Activated T-helper 1 cell treated with anti-CD3 and anti-CD28 coated beads, Interleukin-12 subunit alpha, Interleukin-12 subunit beta, Interleukin-2, Interleukin-4 antibody, amounts not matched to agents 30 ng/mL and 10 ng/mL and 1 ng/mL, durations not matched to agents 14 hours and 24 hours and 36 hours (primary cell): ENCODE data around the gene DOCK6. TPM values are rescaled to one million over a fixed set of nuclear protein-coding genes. Genes with fewer than 3 reads are reported as not detected.

Source experiments
- DNase-seq: peaks from one replicate; pipeline ENCODE4 v3.0.0; 2021; ENCODE audit warnings: low spot score
- H3K27ac Mint-ChIP-seq: one replicate; pipeline ENCODE4 v1.8.0; 2021; ENCODE audit warnings: mild to moderate bottlenecking, mixed read lengths
- H3K27me3 Mint-ChIP-seq: one replicate; pipeline ENCODE4 v1.8.0; 2022; ENCODE audit warnings: mild to moderate bottlenecking, moderate library complexity, mixed read lengths; ENCODE audit not compliant: insufficient read depth
- H3K36me3 Mint-ChIP-seq: one replicate; pipeline ENCODE4 v1.8.0; 2021; ENCODE audit warnings: low read depth, mixed read lengths
- H3K4me1 Mint-ChIP-seq: one replicate; pipeline ENCODE4 v1.8.0; 2021; ENCODE audit warnings: low read depth, mixed read lengths
- H3K4me3 Mint-ChIP-seq: one replicate; pipeline ENCODE4 v1.8.0; 2021; ENCODE audit warnings: mild to moderate bottlenecking, moderate library complexity, mixed read lengths
- H3K9me3 Mint-ChIP-seq: one replicate; pipeline ENCODE4 v1.8.0; 2021; ENCODE audit warnings: mixed read lengths
- intact Hi-C: fragments of 100-400 bp; cut with micrococcal nuclease; formaldehyde crosslinking; loops from one replicate; pipeline ENCODE4 v1.15.1; 2024
- total RNA-seq: library from RNA; stranded (reverse); gene quantifications from 2 replicates; pipeline ENCODE4 v1.2.3, GENCODE V29; 2022

Gene DOCK6
- total RNA-seq, 1 donor from 2014 or later = 1.2 TPM

DNA sequence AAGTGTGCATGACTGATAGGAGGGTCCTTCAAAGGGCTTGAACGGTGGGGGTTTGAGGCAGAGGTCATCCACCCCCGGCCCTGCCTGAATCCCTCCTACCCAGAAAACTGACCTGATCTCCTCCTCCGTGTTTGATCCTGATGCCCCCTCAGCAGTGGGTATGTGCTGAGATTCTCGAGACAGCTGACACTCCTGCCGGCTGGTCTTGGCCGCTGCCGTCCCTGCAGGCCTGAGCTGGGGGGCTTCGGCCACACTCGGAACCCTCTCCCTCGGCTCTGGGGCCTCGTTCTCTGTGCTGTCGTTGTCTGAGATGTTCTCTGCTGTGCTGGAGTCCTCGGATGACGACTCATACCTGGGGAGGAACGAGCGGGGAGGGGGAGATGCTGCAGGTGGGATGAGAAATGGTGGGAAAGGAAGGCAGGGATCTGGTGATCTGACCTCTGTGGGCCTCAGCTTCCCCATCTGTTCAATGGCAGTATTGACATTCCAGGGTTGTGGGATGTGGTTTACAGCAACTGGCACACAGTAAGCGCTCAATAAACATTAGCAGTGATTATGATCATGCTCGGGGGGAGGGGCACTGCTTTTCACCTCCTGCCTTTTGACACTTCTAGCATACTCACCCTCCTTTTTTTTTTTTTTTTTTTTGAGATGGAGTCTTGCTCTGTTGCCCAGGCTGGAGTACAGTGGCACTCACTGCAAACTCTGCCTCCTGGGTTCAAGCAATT, 85.7 kb downstream of the DOCK6 start:
- Mint-ChIP-seq H3K4me3 (no peak overlapping the region), H3K36me3 (no peaks in the 10 kb centered on the region), H3K9me3 (no peaks in the 10 kb centered on the region), H3K27ac (no peak overlapping the region), H3K27me3 (no peaks in the 10 kb centered on the region), H3K4me1 (no peaks in the 10 kb centered on the region)
- DNase-seq = no peak
- intact Hi-C loops = no loop called here

DNA sequence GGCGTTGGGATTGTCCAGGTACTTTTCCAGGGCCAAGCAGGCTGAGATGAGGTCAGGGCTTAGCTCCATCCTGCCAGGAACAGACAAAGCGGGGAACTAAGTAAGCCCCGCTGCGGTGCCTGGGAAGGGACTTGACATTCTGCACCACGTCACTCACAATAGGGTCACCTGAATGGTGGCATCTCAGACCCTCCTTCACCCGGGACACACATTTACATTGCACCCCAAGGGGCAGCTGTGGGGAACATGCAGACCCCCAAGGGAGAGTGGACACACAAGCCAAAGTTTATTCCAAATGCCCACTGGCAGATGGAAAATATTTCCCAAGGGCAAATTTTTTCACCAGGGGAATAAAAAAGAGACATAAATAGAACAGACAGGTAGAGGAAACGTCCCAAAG, 86.4 kb downstream of the DOCK6 start:
- H3K36me3 Mint-ChIP-seq = no peaks in the 10 kb centered on the region
- intact Hi-C loops = no loop called here
- H3K4me3 Mint-ChIP-seq = no peak overlapping the region
- no peaks in the 10 kb centered on the region for H3K9me3 Mint-ChIP-seq
- no peaks in the 10 kb centered on the region for H3K27me3 Mint-ChIP-seq
- H3K27ac Mint-ChIP-seq = no peak overlapping the region
- DNase-seq = no peak
- no peaks in the 10 kb centered on the region for H3K4me1 Mint-ChIP-seq

DNA sequence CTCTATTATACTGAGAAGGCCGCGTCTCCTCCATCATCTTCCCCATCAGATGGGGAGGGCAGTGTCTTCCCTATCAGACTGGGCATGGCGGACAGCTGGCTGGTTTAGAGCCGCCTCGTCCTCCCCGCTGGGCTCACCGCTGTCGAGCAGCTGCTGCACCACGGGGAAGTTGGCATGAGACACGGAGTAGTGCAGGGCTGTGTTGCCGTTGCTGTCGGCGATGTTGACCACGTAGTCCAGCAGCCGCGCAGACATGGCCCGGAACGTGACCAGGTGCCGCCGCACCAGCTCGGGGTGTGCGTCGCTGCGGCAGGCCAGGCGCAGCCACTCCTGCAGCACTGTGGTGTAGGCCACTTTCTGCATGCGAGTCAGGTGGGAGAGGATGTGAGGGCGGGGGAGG, 88.0 kb downstream of the DOCK6 start:
- no peak for DNase-seq
- H3K36me3 Mint-ChIP-seq = no peaks in the 10 kb centered on the region
- H3K4me3 Mint-ChIP-seq = no peak overlapping the region
- no peaks in the 10 kb centered on the region for H3K4me1 Mint-ChIP-seq
- intact Hi-C loops = no loop called here
- H3K27me3 Mint-ChIP-seq = no peaks in the 10 kb centered on the region
- no peak overlapping the region for H3K27ac Mint-ChIP-seq
- H3K9me3 Mint-ChIP-seq = no peaks in the 10 kb centered on the region

DNA sequence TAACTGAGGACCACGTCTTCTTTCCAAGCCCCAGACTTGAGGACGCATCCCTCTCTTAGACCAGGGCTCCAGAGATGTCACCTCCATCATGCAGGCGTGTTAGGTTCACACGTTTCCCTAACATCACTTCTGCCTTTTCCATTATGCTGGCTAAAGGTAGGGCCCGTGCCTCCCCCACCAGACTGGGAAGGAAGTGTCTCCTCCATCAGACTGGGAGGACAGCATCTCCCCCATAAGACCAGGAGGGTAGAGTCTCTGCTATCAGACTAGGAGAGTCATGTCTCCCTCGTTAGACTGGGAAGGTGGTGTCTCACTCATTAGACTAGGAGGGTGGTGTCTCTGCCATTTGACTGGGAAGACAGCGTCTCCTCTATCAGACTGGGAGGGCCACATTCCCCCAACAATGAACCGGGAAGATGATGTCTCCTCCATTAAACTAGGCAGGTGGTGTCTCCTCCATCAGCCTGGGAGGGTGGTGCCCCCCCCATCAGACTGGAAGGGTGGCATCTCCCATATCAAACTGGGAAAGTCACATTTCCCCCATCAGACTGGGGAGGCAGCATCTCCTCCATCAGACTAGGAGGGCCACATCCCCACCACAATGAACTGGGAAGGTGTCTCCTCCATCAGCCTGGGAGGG, 88.7 kb downstream of the DOCK6 start:
- Mint-ChIP-seq H3K36me3 (no peaks in the 10 kb centered on the region), H3K9me3 (no peaks in the 10 kb centered on the region), H3K27me3 (no peaks in the 10 kb centered on the region), H3K4me1 (no peaks in the 10 kb centered on the region), H3K4me3 (no peak overlapping the region), H3K27ac (no peak overlapping the region)
- no peak for DNase-seq
- intact Hi-C loops = no loop called here

DNA sequence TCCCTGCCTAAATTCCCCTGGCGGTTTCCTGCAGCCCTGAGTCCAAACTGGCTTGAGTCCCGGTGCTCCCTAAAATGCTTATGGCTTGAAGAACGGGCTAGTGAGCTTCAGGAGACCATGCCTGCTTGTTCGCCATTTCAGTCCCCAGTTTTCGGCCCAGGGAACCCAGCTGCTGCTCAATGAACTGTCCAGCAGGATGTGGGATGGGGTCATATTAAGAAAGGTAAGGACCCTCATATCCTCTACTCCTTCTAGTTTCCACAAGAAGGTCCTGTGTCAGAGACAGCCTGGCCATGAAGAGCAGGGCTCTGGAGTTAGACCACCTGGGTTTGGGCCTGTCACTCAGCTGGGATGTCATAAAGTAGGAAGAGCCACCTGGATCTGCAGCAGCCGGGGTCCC, 89.7 kb downstream of the DOCK6 start:
- no peaks in the 10 kb centered on the region for H3K27me3 Mint-ChIP-seq
- DNase-seq = no peak
- no peak overlapping the region for H3K27ac Mint-ChIP-seq
- H3K9me3 Mint-ChIP-seq = no peaks in the 10 kb centered on the region
- no peak overlapping the region for H3K4me3 Mint-ChIP-seq
- intact Hi-C loops = no loop called here
- no peaks in the 10 kb centered on the region for H3K36me3 Mint-ChIP-seq
- no peaks in the 10 kb centered on the region for H3K4me1 Mint-ChIP-seq

DNA sequence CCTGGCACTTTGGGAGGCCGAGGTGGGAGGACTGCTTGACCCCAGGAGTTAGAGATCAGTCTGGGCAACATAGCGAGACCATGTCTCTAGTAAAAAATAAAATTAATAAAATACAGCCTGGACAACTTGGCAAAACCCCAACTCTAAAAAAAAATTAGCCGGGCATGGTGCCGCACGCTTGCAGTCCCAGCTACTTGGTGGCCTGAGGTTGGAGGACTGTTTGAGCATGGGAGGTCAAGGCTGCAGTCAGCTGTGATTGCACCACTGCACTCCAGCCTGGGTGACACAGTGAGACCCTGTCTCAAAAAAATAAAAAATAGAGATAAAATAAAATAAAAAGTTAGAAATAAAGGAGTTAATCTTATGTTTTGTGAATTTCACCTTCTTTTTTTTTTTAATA, 91.2 kb downstream of the DOCK6 start:
- H3K27me3 Mint-ChIP-seq = no peaks in the 10 kb centered on the region
- no peaks in the 10 kb centered on the region for H3K36me3 Mint-ChIP-seq
- no peak overlapping the region for H3K4me3 Mint-ChIP-seq
- H3K4me1 Mint-ChIP-seq = no peaks in the 10 kb centered on the region
- DNase-seq = no peak
- H3K9me3 Mint-ChIP-seq = no peaks in the 10 kb centered on the region
- intact Hi-C loops = no loop called here
- H3K27ac Mint-ChIP-seq = no peak overlapping the region

DNA sequence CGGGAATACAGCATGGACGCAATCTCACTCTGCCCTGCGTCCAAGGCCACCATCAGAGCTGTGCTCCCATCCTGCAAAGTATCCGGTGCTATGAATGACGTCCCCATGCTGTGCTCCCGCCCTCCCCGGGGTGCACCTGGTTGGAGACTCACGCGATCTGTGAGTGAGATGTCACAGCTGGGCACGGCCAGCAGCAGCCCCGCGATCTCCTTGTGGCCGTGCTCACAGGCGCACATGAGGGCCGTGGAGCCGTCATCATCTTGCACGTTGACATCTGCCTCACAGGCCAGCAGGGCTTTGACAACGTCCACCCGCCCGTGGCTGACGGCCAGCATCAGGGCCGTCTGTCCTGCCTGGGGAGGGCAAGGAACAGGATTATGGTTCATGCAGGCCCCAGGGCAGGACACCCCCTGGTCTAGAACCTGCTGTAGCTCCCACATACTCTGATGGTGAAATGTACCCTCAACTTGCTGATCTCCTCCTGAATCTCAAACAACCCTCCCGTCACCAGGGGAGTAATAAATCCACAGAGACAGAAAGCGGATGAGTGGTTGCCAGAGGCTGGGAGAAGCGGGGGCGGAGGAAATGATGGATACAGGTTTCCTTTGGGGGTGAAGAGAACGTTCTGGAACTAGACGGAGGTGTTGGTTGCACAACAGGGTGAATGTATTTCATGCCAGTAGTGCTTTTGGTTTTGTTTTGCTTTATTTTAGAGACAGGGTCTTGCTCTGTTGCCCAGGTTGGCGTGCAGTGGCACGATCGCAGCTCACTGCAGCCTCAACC, 92.2 kb downstream of the DOCK6 start:
- H3K36me3 Mint-ChIP-seq = no peaks in the 10 kb centered on the region
- H3K4me1 Mint-ChIP-seq = no peaks in the 10 kb centered on the region
- H3K4me3 Mint-ChIP-seq = no peak overlapping the region
- intact Hi-C loops = no loop called here
- H3K9me3 Mint-ChIP-seq = no peaks in the 10 kb centered on the region
- H3K27ac Mint-ChIP-seq = no peak overlapping the region
- no peaks in the 10 kb centered on the region for H3K27me3 Mint-ChIP-seq
- DNase-seq = no peak

DNA sequence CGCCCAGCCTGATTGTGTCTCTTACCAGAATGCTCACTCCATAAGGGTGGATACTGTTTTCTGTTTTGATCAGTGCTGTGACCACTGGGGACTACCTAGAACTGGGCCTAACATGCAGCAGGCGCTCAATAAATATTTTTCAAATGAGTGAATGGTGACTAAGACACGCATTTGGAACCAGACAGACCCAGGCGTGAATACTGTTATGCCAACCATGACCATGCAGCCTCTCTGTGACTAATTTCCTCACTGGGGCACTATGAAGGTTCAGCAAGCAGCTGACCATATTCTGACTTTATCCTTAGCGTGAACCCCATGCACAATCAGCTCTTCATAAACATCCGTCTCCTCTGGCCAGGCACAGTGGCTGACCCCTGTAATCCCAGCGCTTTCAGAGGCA, 93.8 kb downstream of the DOCK6 start:
- no peaks in the 10 kb centered on the region for H3K4me1 Mint-ChIP-seq
- no peaks in the 10 kb centered on the region for H3K27me3 Mint-ChIP-seq
- DNase-seq = no peak
- no peaks in the 10 kb centered on the region for H3K9me3 Mint-ChIP-seq
- no peak overlapping the region for H3K4me3 Mint-ChIP-seq
- intact Hi-C loops = no loop called here
- no peaks in the 10 kb centered on the region for H3K36me3 Mint-ChIP-seq
- H3K27ac Mint-ChIP-seq = no peak overlapping the region

DNA sequence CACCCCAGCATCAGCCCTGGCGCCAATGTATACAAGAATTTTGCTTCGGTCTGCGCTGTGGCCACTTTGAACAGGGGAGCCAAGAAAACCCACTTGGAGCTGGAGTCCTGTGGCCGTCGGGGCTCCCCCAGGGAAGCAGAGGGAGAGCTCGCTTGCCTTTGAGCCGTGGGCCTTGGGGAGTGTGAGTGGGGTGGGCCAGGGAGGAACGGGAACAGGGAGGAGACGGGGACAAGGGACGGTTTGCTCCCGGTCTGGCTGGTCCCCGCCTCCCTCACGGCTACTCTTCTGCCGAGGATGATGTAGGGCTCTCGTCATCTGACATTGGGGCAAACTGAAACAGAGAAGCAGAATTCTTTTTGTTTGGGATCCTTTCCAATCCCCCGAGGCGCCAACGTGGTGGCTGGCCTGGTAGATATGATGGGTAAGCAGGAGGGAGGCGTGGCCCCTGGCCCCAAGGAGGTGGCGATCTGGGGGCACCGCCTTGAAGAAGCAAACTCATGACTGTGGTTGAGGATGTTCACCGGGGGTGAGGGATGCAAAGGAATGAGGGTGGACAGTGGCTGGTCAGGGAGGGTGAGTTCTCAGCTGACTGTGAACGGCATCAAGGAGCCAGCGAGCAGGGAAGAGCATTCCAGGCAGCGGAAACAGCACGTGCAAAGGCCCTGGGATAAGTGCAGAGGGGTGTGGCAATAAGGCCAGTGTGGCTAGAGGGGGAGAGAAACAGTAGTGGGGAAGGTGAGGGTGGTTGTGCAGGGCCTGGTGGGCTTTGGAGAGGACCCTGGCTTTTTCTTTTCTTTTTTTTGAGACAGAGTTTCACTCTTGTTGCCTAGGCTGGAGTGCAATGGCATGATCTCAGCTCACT, 95.8 kb downstream of the DOCK6 start:
- H3K4me1 Mint-ChIP-seq = no peaks in the 10 kb centered on the region
- no peaks in the 10 kb centered on the region for H3K9me3 Mint-ChIP-seq
- no peaks in the 10 kb centered on the region for H3K36me3 Mint-ChIP-seq
- no peak overlapping the region for H3K27ac Mint-ChIP-seq
- H3K4me3 Mint-ChIP-seq = no peak overlapping the region
- intact Hi-C loops = no loop called here
- no peak for DNase-seq
- H3K27me3 Mint-ChIP-seq = no peaks in the 10 kb centered on the region

DNA sequence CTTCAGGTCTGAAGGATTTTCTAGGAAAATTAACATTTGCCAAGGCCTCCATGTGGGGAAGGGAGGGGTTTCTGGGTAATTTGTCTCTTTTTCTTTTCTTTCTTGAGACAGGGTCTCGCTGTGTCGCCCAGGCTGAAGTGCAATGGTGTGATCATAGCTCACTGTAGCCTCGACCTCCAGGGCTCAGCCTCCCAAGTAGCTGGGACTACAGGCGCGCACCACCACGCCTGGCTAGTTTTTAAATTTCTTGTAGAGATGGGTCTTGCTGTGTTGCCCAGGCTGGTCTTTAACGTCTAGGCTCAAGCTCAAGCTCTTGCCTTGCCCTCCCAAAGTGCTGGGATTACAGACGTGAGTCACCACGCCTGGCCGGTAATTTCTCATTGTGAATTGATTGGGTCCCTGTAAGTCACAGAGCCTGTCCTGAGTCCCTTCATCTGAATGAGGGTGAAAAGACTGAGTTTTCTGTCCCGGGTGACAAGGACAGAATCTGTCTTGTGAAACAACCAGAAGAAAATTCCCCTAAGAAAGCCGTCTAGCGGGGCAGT, 96.8 kb downstream of the DOCK6 start:
- no peaks in the 10 kb centered on the region for H3K4me1 Mint-ChIP-seq
- no peak overlapping the region for H3K4me3 Mint-ChIP-seq
- intact Hi-C loops = no loop called here
- no peaks in the 10 kb centered on the region for H3K27me3 Mint-ChIP-seq
- DNase-seq = no peak
- H3K9me3 Mint-ChIP-seq = no peaks in the 10 kb centered on the region
- no peaks in the 10 kb centered on the region for H3K36me3 Mint-ChIP-seq
- H3K27ac Mint-ChIP-seq = no peak overlapping the region

DNA sequence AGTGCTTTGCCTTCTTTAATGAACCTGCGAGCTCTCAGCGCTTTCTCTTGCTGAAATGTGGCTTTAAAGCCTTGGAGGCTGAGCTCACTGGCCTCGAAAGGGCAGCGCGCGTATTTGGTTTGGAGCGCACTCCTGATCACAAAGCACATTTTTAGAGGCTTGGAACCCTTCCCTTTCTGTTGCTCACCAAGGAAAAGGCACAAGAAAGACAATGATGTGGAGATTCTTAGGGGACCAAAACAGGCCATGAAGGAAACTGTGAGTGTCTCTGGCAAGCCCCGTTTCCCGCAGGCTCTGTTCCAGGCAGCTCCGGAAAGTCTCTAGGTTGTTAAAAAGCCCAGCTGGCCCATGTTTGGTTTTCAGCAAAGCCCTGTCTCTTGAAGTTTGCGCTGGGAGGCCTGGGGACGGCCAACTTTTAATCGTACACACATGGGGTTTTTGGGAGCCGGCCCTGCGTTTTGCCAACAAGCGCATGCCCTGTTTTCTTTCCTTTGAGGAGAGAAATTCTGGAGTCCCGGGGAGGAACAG, 97.4 kb downstream of the DOCK6 start:
- Mint-ChIP-seq H3K36me3 (no peaks in the 10 kb centered on the region), H3K4me3 (no peak overlapping the region), H3K4me1 (no peaks in the 10 kb centered on the region), H3K27me3 (no peaks in the 10 kb centered on the region), H3K27ac (no peak overlapping the region), H3K9me3 (no peaks in the 10 kb centered on the region)
- intact Hi-C loops = no loop called here
- DNase-seq = no peak

DNA sequence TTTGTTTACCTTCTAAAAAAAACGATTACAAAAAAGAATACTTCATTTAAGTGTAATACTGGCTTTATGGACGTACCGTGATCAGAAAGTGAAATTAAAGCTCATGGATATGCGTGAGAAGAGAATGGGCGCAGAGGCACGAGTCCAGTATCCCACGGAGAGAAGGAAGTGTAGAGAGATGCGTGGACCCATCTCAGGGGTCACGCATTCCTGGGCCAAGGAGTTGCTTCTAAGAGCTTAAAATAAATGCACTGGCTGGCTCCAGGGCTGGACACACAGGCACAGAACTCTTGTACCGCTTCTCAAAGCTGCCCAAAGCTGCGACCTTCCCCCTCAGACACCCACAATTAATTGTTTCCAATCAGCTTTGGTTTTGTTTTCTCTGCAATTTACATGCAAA, 98.0 kb downstream of the DOCK6 start:
- no peak overlapping the region for H3K27ac Mint-ChIP-seq
- no peaks in the 10 kb centered on the region for H3K4me1 Mint-ChIP-seq
- intact Hi-C loops = no loop called here
- DNase-seq = no peak
- H3K4me3 Mint-ChIP-seq = no peak overlapping the region
- H3K36me3 Mint-ChIP-seq = no peaks in the 10 kb centered on the region
- no peaks in the 10 kb centered on the region for H3K9me3 Mint-ChIP-seq
- H3K27me3 Mint-ChIP-seq = no peaks in the 10 kb centered on the region
